Measurements from ENCODE around the gene MARCHF2. TPM values are rescaled to one million over a fixed set of nuclear protein-coding genes. Genes with fewer than 3 reads are reported as not detected.

Gene MARCHF2
- total RNA-seq, 1 donor from 2014 or later, result 254 TPM

GRCh38 chr19:8451885-8452284 is 38.8 kb downstream of the MARCHF2 start:
- no peak for DNase-seq (ENCODE audit: extremely low read depth, low read depth, low spot score)

GRCh38 chr19:8452446-8453123 is 39.5 kb downstream of the MARCHF2 start:
- no peak for DNase-seq (ENCODE audit: extremely low read depth, low read depth, low spot score)

- no peak for DNase-seq (ENCODE audit: extremely low read depth, low read depth, low spot score)
Observed at GRCh38 chr19:8453616-8454015, 40.5 kb downstream of the MARCHF2 start.

GRCh38 chr19:8454218-8454617 is 41.1 kb downstream of the MARCHF2 start:
- DNase-seq (ENCODE audit: extremely low read depth, low read depth, low spot score), result no peak

- DNase-seq (ENCODE audit: extremely low read depth, low read depth, low spot score), result no peak
Observed at GRCh38 chr19:8455018-8455417, 41.9 kb downstream of the MARCHF2 start.

GRCh38 chr19:8456064-8456463 is 43.0 kb downstream of the MARCHF2 start:
- no peak for DNase-seq (ENCODE audit: extremely low read depth, low read depth, low spot score)

GRCh38 chr19:8457209-8457608 is 44.1 kb downstream of the MARCHF2 start:
- no peak for DNase-seq (ENCODE audit: extremely low read depth, low read depth, low spot score)

- no peak for DNase-seq (ENCODE audit: extremely low read depth, low read depth, low spot score)
Observed at GRCh38 chr19:8457827-8458226, 44.7 kb downstream of the MARCHF2 start.

GRCh38 chr19:8458380-8458779 is 45.3 kb downstream of the MARCHF2 start:
- no peak for DNase-seq (ENCODE audit: extremely low read depth, low read depth, low spot score)

GRCh38 chr19:8459095-8459494 is 46.0 kb downstream of the MARCHF2 start:
- DNase-seq (ENCODE audit: extremely low read depth, low read depth, low spot score), result no peak

- DNase-seq (ENCODE audit: extremely low read depth, low read depth, low spot score), result no peak
Observed at GRCh38 chr19:8459520-8460270, 46.6 kb downstream of the MARCHF2 start.

- no peak for DNase-seq (ENCODE audit: extremely low read depth, low read depth, low spot score)
Observed at GRCh38 chr19:8460516-8461298, 47.6 kb downstream of the MARCHF2 start.

- no peak for DNase-seq (ENCODE audit: extremely low read depth, low read depth, low spot score)
Observed at GRCh38 chr19:8461376-8461775, 48.3 kb downstream of the MARCHF2 start.

- no peak for DNase-seq (ENCODE audit: extremely low read depth, low read depth, low spot score)
Observed at GRCh38 chr19:8461891-8462290, 48.8 kb downstream of the MARCHF2 start.

GRCh38 chr19:8462571-8462970 is 49.5 kb downstream of the MARCHF2 start:
- DNase-seq (ENCODE audit: extremely low read depth, low read depth, low spot score), result no peak

GRCh38 chr19:8463365-8463764 is 50.3 kb downstream of the MARCHF2 start:
- DNase-seq (ENCODE audit: extremely low read depth, low read depth, low spot score), result no peak

- no peak for DNase-seq (ENCODE audit: extremely low read depth, low read depth, low spot score)
Observed at GRCh38 chr19:8466018-8466417, 52.9 kb downstream of the MARCHF2 start.

GRCh38 chr19:8468124-8468523 is 55.0 kb downstream of the MARCHF2 start:
- DNase-seq (ENCODE audit: extremely low read depth, low read depth, low spot score), result no peak

- DNase-seq (ENCODE audit: extremely low read depth, low read depth, low spot score), result no peak
Observed at GRCh38 chr19:8468761-8469373, 55.8 kb downstream of the MARCHF2 start.

GRCh38 chr19:8469613-8470368 is 56.7 kb downstream of the MARCHF2 start:
- DNase-seq (ENCODE audit: extremely low read depth, low read depth, low spot score), result no peak

All from glomerular endothelial cell (primary cell).